Epithelial cell of esophagus (primary cell): ENCODE results near the gene LHFPL3.

Experiments used
- DNase-seq: peaks from one replicate; pipeline ENCODE4 v3.0.0; 2010; ENCODE audit warnings: low read depth
- H3K4me3 ChIP-seq: 2 replicates; pipeline ENCODE4 v1.5.1; 2011; ENCODE audit warnings: mild to moderate bottlenecking, low read length, control low read depth
- TF ChIP-seq, protein P1 (sequence below): IDR thresholded peaks from 2 replicates; pipeline ENCODE4 v1.5.1; 2011; ENCODE audit warnings: low read depth, mild to moderate bottlenecking, low read length, control low read depth, inconsistent platforms; ENCODE audit not compliant: insufficient read depth; ENCODE audit errors: missing control alignments

The LHFPL3 gene

DNA sequence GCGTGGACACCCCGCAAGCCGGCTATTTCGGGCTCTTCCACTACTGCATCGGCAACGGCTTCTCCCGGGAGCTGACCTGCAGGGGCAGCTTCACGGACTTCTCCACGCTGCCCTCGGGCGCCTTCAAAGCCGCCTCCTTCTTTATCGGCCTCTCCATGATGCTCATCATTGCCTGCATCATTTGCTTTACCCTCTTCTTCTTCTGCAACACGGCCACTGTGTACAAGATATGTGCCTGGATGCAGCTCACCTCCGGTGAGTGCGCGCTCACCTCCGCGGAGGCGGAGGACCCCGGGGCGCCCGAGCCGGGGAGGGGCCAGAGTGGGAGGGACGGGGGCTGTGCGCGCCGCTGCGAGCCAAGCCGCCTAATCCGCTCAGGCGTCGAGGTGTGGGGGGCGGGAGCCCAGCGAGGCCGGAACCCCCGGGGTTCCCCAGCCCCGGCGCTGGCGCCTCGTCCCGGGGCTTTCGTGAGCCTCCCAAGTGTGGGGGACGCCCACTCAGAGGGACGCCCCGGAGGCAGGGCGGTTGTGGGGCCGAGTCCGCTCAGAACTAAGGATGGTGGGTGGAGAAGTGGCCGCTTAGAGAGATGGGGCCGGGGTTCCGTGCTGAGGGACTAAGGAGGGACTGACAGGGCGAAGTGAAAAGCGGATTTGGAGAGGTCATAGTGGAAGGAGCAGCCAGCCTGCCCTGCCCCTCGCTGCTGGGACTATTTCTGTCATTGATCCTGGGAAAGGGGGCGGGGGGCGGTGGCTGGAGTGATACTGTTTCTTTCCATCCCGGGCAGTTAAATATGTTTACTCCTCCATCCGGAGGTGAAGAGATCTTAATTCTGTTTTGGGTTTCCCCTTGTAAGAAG, 795 bp downstream of the LHFPL3 start:
- H3K4me3 ChIP-seq = no peak overlapping the region
- TF ChIP-seq, protein P1, sequence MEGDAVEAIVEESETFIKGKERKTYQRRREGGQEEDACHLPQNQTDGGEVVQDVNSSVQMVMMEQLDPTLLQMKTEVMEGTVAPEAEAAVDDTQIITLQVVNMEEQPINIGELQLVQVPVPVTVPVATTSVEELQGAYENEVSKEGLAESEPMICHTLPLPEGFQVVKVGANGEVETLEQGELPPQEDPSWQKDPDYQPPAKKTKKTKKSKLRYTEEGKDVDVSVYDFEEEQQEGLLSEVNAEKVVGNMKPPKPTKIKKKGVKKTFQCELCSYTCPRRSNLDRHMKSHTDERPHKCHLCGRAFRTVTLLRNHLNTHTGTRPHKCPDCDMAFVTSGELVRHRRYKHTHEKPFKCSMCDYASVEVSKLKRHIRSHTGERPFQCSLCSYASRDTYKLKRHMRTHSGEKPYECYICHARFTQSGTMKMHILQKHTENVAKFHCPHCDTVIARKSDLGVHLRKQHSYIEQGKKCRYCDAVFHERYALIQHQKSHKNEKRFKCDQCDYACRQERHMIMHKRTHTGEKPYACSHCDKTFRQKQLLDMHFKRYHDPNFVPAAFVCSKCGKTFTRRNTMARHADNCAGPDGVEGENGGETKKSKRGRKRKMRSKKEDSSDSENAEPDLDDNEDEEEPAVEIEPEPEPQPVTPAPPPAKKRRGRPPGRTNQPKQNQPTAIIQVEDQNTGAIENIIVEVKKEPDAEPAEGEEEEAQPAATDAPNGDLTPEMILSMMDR = no peak
- no peak for DNase-seq

DNA sequence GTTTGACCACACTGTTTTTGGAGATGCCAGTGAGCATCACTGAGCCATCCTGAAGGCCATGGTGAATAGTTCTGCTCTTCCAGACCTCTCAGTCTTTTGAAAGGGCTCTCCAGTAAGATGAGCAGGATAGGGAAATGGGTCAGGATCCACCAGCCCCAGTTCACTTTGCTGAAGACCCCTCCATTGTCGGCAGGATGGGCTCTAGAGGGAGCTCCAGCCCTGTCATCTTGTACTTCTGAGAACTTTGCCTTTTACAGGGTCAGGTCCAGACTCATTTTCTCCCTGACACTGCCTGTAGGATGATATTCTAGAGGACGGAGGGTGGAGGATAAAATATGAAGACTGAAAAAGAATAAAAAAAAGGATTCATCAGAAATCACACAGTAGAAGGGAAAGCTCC, 13.1 kb downstream of the LHFPL3 start:
- no peak overlapping the region for H3K4me3 ChIP-seq
- no peak for DNase-seq
- TF ChIP-seq, protein P1 = no peak

DNA sequence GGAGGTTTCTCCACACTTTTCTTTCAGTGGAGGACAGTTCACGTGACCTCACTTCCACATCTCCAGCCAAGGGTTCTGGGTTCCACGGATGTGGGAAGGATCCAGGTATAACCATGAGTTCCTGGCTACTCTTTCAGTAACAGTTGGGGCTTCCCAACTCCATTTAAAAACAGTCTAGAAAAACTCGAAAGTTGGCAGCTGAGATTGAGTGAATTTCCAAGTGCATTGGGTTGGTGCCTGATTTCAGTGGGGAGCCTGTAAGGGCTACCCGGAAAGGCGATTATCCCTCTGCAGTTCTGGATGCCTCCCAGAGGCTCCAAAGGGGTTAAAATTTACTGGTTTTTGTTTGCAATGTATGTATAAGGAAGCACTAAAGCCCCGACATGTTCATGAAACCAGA, 24.3 kb downstream of the LHFPL3 start:
- no peak for DNase-seq
- H3K4me3 ChIP-seq = no peak overlapping the region
- TF ChIP-seq, protein P1 = no peak

DNA sequence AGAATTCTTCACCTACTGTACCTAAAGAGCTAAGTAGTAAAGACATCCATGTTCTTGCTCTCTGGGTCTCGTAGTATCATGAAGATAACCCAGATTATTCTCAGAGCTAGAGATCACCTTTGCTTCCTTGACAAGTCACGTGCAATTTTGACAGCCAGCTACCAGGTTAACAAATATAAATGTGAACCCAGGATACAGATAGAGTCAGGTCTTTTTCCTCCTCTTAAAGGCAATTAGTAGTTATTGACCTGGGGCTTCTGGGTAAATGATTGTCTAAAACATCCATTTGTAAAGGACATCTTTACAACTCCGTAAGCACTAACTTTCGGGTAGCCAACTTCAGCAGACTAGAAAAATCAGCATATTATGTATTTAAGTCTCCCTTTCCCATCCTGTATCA, 28.8 kb downstream of the LHFPL3 start:
- no peak overlapping the region for H3K4me3 ChIP-seq
- TF ChIP-seq, protein P1 = no peak
- DNase-seq = no peak

DNA sequence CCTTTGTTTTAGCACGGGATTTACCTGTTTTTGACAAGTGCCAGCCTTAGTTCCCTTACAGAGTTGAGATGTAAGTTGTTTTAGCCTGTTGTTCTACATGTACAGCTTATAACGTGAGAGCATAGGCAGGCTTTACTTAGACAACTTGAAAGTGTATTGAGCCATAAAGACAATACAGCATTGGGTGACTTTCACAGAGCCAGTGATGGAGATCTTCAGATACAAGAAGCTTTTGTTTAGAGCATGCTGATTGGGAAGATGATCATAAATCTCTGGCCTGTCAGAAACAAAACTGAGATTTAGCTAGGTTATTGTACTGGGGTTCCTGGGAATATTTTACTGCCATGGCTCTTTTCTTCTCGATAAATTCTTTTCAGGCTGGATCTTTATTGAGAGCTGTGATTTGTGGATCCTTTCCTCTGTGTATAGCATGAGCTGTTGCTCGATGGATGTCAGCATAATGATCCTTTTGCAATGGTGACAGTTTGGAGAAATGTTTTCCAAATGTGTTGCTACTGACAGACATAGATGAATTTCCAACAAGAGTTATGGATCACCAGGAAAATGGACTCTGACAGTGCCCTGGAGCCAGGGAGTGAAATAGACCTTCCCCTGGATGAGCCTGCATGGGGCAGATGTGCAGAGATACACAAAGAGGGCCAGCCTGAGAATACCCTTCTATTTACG, 30.2 kb downstream of the LHFPL3 start:
- TF ChIP-seq, protein P1 = no peak

DNA sequence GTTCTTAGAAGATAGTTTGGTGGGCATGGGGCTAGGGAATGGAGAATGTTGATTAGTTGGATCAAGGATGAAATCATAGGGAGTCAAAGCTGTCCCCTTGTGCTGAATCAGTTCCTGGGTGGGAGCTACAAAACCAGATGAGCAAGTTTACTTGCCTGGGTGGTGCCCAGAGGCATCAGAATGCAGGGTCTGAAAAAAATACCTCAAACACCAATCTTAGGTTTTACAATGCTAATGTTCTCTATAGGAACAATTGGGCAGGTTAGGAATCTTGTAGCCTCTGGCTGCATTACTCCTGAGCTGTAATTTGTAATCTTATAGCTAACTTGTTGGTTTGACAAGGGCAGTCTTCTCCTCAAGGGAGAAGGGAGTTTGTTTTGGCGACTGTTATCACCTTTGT, 34.4 kb downstream of the LHFPL3 start:
- peak; percentile 8 for DNase-seq
- TF ChIP-seq, protein P1 = no peak
- H3K4me3 ChIP-seq = no peak overlapping the region

More for the DNA sequence above, 30.2 kb downstream of the LHFPL3 start:
- H3K4me3 ChIP-seq = no peak overlapping the region
- DNase-seq = no peak

DNA sequence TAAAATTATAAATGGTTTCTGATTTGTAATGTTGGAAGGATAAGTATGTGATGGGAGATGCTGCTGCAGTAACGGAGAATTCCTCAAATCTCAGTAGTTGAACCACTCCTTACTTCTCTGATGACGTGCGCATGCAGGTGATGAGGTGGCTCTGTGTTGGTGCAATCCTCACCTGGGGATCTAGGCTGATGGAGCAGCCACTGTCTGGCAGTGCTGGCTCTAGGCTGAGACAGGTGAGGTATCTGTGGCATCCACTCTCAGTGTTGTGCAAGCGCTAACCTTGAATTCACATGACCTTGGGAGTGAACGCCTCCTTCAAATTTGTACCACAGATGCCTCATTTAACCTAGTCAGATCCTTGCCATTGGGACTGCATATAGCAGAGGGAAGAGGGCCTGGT, 35.0 kb downstream of the LHFPL3 start:
- TF ChIP-seq, protein P1 = no peak
- DNase-seq = no peak
- H3K4me3 ChIP-seq = no peak overlapping the region
